ENCODE measurements around the gene FMN1. TPM values are rescaled to one million over a fixed set of nuclear protein-coding genes. Genes with fewer than 3 reads are reported as not detected.

Gene FMN1
- total and polyA plus RNA-seq, 7 donors: 3.0 to 19.9 (median 6.7) TPM

DNA sequence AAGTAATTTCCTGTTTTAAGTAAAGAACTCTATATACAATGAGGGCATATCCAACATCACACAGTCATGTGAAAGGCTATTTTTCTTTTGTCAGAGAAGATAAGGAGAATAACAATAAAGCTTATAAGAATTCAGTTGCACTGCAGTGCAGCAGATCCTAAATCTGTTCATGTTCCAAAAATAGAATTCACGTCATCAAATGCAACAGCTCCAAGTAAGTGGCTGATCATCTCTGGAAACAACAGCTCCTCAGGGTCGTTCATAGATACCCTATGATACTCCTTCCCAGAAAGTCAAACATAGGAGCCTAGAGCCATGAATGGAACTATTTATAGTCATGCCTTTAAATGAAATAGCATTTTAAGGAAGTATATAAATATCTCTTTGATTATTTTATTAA lies 100.2 kb downstream of the FMN1 start:
- intact Hi-C loops (cut with DNase I): no loop called here
- Histone ChIP-seq H3K36me3 (no peaks in the 10 kb centered on the region), H3K9me3 (no peaks in the 10 kb centered on the region), H3K4me3 (no peak overlapping the region), H3K27me3 (no peaks in the 10 kb centered on the region), H3K4me1 (peaks cover 0 to 7% (median 0%) of the 10 kb centered on the region in 4 donors), H3K27ac (no peak overlapping the region)
- TF ChIP-seq EP300 (IDR thresholded peaks at IDR 0.05) (no peak), CTCF (IDR thresholded peaks at IDR 0.05) (no peak), POLR2AphosphoS5 (IDR thresholded peaks at IDR 0.05) (no peak), POLR2A (IDR thresholded peaks at IDR 0.05) (no peak)
- no peak for DNase-seq
- 50 to 60% methylated on average over 2 of the region's 2 CpGs for WGBS, 2 donors

DNA sequence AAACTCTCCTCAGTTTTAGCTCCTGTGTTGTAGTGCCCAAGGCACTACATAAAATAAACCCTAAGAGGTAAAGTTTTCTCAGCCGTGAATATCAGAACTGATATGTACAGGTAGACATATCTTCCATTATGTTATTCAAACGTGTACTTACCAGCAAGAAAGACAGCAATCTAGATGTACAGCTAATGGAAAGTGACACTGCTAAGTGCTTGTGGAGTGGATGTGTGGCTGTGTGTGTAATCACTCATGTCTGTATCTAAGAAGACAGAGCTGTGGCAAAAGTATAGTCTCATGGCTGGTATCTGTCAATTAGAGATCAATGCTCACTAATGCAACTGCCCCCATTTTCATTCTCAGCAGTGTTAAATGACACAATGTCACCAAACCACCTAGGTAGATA lies 101.3 kb downstream of the FMN1 start:
- no peaks in the 10 kb centered on the region for H3K36me3 ChIP-seq
- no peaks in the 10 kb centered on the region for H3K9me3 ChIP-seq
- H3K27me3 ChIP-seq: no peaks in the 10 kb centered on the region
- H3K27ac ChIP-seq: no peak overlapping the region
- 84 to 93% methylated on average over 2 of the region's 2 CpGs for WGBS, 2 donors
- no peak overlapping the region for H3K4me3 ChIP-seq
- no peak for TF ChIP-seq EP300 (IDR thresholded peaks at IDR 0.05)
- no peak for TF ChIP-seq POLR2AphosphoS5 (IDR thresholded peaks at IDR 0.05)
- TF ChIP-seq CTCF (IDR thresholded peaks at IDR 0.05): no peak
- no peak for TF ChIP-seq POLR2A (IDR thresholded peaks at IDR 0.05)
- intact Hi-C loops (cut with DNase I): no loop called here
- H3K4me1 ChIP-seq: peaks cover 0 to 7% (median 0%) of the 10 kb centered on the region in 4 donors
- DNase-seq: no peak

DNA sequence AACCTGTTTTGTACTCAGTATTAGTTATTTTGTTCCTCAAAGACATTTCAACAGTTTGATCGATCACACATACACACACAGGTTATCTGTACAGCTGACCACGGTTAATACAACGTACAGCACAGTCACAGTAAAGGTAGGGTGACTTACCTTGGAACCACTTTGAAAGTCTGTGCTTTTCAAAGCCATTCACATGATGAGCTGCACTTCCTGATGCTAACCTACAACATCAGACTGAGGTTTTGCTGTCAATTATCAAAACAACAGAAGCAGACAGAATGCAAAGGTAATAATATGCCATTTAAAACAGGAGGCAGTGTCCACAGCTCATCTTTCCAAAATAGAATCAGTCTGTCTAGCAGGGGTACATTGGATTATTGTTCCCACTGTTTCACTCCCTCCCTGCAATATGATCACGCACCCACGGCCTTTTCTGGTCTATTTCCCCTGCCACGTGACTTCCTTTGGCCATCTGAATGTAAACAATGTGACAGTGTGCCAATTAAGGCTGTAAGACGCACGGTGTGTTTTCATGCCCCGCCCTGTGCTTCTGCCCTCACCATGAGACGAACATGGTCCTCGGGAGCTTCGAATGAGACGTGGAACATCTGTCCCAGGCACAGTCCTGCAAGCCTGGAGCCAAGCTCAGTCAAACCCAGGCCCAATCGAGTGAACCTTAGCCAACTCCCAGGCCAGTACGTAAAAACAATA lies 102.4 kb downstream of the FMN1 start:
- 31 to 55% methylated on average over 15 of the region's 15 CpGs for WGBS, 2 donors
- H3K36me3 ChIP-seq: no peaks in the 10 kb centered on the region
- intact Hi-C loops (cut with DNase I): no loop called here
- no peak overlapping the region for H3K27ac ChIP-seq
- TF ChIP-seq POLR2A (IDR thresholded peaks at IDR 0.05): no peak
- no peak for TF ChIP-seq POLR2AphosphoS5 (IDR thresholded peaks at IDR 0.05)
- TF ChIP-seq EP300 (IDR thresholded peaks at IDR 0.05): no peak
- no peak for TF ChIP-seq CTCF (IDR thresholded peaks at IDR 0.05)
- no peaks in the 10 kb centered on the region for H3K9me3 ChIP-seq
- DNase-seq: no peak
- peaks cover 0 to 7% (median 0%) of the 10 kb centered on the region in 4 donors for H3K4me1 ChIP-seq
- no peaks in the 10 kb centered on the region for H3K27me3 ChIP-seq
- no peak overlapping the region for H3K4me3 ChIP-seq

GRCh38 chr15:33089878-33090757 lies 104.4 kb downstream of the FMN1 start:
- Histone ChIP-seq H3K36me3 (no peaks in the 10 kb centered on the region), H3K27ac (no peak overlapping the region), H3K4me3 (no peak overlapping the region), H3K27me3 (no peaks in the 10 kb centered on the region), H3K9me3 (no peaks in the 10 kb centered on the region), H3K4me1 (peaks cover 0 to 7% (median 0%) of the 10 kb centered on the region in 4 donors)
- WGBS, 2 donors: 19 to 49% methylated on average over 5 of the region's 5 CpGs
- TF ChIP-seq POLR2A (IDR thresholded peaks at IDR 0.05) (no peak), CTCF (IDR thresholded peaks at IDR 0.05) (no peak), EP300 (IDR thresholded peaks at IDR 0.05) (no peak), POLR2AphosphoS5 (IDR thresholded peaks at IDR 0.05) (no peak)
- intact Hi-C loops (cut with DNase I): loop anchor here (2.0 kb wide), 1 partner anchor 611 kb away; no protein-coding TSS in a partner anchor
- DNase-seq: no peak
